Measurements from ENCODE around the gene GDPGP1.

Gene GDPGP1

DNA sequence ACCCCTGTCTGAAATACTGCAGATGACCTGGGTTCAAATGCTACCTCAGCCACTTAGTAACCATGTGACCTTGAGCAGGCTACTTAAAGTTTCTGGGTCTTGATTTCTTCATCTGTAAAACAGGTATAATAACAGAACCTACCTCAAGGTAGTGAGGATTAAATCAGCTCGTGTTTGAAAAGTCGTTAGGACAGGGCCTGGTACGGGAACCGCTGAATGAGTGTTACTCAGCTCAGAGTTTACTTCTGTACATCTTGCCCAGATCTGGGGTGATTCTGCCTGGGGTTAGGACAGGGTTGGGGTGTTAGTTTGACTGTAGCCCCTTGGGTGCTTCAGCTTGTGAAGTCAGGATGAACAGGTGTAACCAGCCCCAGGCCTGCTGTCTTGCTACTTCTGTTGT lies 31.1 kb upstream of the GDPGP1 start:
- in situ Hi-C loops (cut with MboI; ENCODE audit: low pct_unique_long_range_greater_than_20kb, low sequenced_read_pairs): no loop called here
- no peak for DNase-seq

DNA sequence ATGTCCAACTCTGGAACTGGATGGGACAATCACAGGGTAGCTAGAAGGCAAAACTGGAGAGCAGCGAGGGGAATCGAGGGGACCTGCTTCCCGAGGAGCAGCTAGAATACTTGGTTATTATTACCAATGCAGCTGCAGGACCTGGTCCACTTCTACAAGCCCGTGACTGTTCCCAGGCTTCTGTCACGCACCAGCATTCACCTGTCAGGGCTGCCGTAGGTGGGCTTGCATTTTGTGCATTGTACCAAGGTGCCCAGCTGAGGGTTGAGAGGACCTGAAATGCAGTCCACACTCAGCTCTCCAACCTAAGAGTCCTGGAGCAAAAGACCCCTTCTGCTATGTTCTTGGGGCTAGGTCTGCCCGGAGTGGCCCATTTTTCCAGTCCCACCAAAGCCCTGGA lies 30.5 kb upstream of the GDPGP1 start:
- no peak for DNase-seq
- in situ Hi-C loops (cut with MboI; ENCODE audit: low pct_unique_long_range_greater_than_20kb, low sequenced_read_pairs): no loop called here

DNA sequence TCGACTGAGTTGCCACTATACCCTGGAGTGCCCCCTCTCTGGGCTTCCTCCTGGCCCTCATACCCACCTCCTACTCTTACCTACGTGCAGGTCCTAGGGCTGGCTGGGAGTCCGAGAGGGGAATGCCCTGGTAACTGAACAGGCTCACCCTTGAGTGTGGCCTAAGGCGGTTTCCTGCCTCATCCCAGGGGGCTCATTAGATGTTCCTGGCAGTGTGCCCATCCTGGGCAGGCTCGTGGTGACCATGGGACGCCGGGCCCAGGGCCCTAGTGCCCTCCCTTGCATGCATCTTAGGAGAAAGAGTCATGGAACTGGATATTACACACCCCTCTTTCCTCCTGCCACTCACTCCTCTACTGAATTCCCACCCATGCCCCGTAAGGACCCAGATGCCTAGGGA lies 30.1 kb upstream of the GDPGP1 start:
- DNase-seq: no peak
- in situ Hi-C loops (cut with MboI; ENCODE audit: low pct_unique_long_range_greater_than_20kb, low sequenced_read_pairs): no loop called here

DNA sequence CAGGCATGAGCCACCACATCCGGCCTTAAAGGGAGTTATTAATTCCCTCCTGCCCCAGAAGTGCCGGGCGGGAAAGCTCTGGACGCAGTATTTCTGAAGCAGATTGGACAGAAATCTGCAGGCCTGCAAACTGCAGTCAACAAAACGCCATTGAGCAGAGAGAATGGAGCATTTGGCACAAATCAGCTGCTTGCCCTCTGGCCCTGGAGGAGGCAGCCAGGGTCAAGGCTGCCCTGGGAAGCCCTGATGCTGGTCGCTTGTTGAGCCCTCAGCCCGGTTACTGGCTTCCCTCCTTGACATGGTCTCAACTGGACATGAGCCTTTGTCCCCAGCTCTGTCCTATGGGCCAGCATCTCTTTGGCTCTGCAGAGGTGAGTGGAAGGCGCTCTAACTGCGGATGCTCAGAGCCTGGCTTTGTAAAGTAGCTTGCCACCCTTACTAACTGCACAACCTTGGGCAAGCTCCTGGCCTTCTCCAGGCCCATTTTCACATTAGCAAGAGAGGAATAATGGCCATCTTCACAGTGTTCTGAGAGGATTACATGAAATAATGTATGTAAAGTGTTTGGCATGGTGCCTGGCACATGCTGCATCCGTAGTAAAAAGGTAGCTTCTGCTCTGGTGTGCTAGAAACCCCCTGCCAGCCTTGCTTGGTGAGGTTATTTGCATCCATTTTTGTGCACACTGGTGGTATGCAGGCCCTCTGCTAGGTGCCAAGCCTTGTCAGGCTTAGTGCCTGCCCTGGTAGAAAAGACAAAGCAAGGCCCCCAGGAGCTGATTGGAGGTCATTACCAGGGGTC lies 28.8 kb upstream of the GDPGP1 start:
- DNase-seq: no peak
- in situ Hi-C loops (cut with MboI; ENCODE audit: low pct_unique_long_range_greater_than_20kb, low sequenced_read_pairs): no loop called here

DNA sequence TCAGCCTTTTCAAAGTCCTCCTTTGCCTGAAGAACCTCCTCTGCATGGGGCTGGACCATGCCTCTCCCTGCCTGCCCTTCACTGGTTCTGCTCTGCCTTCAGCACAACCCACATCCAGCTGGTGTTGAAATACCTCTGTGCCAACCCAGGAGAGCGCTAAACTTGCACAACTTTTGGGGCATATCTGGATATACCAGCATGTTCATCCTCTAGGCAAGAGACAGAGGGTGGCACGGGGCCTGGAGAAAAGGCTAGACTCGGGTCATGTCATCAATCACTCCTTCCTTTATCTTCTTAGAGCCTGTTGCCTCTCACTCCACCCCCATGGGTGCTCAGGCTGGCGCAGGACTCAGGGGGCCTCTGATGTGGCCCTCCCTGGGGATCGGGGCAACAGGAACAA lies 28.1 kb upstream of the GDPGP1 start:
- in situ Hi-C loops (cut with MboI; ENCODE audit: low pct_unique_long_range_greater_than_20kb, low sequenced_read_pairs): no loop called here
- DNase-seq: no peak

DNA sequence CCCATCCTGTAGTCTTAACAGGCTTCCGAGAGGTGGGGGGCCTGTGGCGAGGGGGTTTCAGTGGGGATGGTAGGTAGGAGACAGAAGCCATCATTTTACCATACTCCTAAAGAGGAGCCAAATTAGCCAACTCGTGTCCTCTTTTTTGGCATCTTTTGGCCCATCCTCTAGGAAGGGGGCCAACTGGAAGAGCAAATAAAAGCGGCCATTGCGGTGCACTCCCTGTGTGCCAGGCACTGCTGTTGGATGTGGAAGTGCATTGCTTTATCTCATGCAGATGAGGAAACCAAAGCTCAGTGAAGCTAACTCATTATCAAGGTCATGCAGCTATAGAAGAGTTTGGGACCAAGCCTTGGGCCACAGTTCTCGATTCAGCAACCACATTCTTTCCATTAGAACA lies 26.8 kb upstream of the GDPGP1 start:
- in situ Hi-C loops (cut with MboI; ENCODE audit: low pct_unique_long_range_greater_than_20kb, low sequenced_read_pairs): no loop called here

DNA sequence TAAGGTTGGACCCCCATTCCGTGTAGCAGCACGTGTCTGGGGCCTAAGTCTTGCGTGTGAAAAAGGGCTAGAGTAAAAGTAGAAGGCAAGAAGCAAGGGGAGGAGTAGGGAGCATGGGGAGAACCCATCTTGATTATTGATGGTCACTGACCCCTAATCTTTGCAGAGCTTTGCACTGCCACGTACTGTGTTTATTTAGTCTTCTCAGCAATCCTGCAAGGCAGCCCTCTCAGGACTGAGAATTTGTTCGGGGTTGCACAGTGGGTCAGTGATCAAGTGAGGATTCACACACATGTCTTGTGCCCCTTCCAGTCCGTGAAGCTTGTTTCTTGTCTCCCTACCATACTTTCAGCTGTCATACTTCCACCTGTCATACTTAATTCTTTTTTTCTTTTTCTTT lies 25.7 kb upstream of the GDPGP1 start:
- in situ Hi-C loops (cut with MboI; ENCODE audit: low pct_unique_long_range_greater_than_20kb, low sequenced_read_pairs): no loop called here
- DNase-seq: no peak

More for the DNA sequence above, 26.8 kb upstream of the GDPGP1 start:
- no peak for DNase-seq

DNA sequence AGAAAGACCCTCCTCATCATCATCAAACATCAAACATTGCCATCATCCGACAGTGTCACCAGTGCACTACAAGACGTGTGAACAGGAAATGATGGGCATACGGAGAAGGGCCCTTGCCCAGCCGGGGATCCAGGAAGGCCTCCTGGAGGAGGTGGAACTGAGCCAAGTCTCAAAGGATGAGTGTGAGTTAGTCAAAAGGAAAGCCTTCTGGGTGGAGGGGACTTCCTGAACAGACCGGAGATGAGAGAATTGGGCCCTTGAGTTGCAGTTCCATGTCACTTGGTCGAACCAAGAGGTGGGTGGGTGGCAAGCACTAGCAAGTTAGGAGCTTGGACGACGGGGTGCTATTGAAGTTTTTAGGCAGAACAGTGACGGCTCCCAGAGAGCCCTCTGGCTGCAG lies 24.4 kb upstream of the GDPGP1 start:
- DNase-seq: no peak
- in situ Hi-C loops (cut with MboI; ENCODE audit: low pct_unique_long_range_greater_than_20kb, low sequenced_read_pairs): no loop called here

DNA sequence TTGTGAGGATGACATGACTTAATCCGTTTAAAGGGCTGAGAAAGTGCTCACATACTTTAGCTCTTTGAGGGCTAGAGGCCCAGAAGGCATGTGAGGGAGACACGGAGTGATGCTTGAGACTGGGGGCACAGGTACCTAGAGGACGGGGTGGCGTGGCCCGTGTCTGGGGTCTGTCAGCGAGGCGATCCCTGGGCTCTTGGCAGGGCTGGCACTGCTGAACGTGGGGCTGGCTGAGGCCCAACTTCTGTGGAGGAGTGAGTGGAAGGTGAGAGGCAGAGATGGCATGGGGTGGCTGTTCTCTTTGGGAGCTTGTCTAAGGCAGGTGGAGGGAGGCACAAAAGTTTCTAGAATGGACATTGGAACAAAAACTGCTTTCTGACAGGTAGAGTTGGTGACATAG lies 23.4 kb upstream of the GDPGP1 start:
- no peak for DNase-seq
- in situ Hi-C loops (cut with MboI; ENCODE audit: low pct_unique_long_range_greater_than_20kb, low sequenced_read_pairs): no loop called here

DNA sequence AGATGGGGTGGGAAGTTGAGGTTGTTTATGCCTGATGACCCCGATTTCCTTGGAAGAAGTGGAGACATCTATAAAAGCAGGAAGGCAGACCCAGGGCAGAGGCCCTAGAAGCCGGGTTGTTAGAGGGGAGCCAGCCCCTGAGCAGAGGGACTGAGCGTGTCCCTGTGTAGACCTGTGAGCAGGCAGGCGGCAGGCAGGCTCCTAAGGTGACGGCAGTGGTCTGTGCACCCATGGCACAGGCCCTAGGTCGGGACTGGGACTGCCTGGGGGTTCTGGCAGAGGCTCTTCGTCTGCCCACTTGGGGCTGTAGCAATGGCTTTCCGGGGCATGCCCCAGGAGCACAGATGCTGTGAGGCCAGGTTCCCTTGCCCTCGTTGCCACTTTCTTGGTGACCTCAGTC lies 23.0 kb upstream of the GDPGP1 start:
- in situ Hi-C loops (cut with MboI; ENCODE audit: low pct_unique_long_range_greater_than_20kb, low sequenced_read_pairs): no loop called here
- no peak for DNase-seq

DNA sequence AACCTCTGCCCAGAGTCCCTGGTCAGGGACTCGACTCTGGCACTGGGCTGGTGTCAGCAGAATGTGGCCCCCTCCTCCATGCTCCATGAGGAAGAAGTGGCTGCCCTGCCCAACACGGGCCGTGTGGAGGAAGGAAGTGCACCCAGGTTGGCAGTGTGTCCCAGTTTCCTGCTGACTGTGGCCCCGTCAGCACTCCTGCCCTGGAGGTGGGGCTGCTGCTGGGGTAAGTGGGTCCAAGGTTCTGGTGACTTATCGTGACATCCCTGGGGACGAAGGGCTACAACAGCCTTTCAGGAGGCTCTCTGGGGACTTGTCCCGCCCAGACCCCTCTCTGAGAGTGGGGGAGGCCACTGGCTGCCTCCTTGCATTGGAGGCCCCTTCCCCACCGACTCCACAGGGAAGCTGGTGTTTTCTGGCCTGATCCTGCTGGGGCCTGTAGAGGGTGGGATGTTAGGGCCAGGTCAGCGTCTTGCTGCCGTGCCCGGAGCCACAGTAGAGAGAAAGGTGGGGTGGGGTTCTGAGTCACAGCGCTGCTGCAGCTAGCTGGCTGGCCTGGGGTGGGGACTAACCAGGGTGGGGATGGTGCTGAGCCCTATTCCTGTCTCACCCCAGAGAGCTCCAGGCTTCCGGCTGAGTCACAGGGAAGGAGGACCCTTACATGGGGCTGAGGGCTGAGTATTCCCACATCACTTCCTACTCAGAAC lies 22.4 kb upstream of the GDPGP1 start:
- in situ Hi-C loops (cut with MboI; ENCODE audit: low pct_unique_long_range_greater_than_20kb, low sequenced_read_pairs): no loop called here
- DNase-seq: no peak

DNA sequence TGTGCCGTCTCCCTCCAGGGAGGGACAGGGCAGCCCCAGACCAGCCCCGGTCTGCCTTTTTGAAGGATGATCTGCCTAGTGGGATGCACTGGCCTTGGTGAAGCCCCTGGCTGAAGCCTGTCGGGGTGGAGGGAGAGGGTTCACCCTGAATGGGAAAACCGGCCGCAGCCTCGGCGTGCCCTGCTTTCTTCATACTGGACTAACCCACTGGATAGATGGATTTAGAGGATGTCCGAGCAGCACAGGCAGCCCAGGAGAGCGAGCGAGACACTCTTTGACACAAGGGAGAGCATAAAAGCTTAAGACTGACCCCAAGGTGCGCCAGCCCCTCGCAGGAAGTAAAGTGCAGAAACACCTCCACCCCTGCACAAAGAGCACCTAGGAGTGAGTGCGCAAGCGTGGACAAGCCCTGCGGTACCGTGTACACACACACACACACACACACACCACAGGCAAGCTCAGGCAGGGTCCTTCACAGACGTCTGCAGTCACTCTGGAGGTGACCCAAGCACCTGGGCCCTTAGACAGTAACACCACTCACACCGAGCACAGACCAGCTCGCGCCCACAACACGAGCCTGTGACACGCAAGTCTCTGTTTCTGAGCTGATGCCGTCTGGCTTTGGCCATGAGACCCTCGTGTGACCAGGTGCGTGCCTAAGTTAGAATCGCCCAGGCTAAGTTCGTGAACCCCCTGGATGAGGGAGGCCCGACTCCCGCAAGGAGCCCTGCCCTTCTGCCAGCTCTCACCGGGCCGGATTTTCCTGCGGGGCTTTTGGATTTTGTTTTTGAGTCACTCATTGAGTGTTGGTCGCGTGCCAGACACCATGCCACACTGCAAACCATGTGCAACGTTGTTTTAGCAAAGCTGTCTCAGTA lies 21.5 kb upstream of the GDPGP1 start:
- in situ Hi-C loops (cut with MboI; ENCODE audit: low pct_unique_long_range_greater_than_20kb, low sequenced_read_pairs): no loop called here

DNA sequence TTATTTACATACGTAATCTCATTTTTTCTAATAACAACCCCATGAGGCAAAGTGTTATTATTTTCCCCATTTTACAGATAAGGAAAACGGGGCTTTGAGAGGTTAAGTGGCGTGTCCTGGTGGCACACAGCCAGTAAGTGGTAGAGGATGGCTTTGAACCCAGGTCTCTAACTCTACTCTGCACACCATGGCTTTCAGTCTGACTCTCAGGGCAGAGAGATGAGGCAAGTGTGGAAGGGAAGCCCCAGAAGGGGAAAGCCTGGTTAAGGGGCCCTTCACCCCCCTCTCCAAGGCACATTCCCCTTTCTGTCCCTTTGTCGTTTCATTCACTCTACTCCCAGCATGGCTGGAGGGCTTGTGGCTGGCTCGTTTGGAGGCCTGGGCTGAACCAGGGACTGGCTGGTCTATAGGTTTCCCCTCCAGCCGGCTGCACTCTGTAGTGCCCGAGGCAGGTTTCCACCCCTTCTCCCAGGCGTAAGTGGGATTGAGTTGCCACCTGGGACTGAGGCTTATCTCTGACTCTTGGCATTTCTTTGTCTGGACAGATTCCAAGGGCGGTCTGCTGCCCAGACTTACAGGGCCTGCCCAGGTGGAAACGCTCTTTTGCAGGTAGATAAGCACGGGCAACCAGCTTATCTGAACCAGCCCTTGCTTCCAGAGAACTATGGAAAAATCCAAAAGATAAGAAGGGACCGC lies 20.7 kb upstream of the GDPGP1 start:
- DNase-seq: no peak
- in situ Hi-C loops (cut with MboI; ENCODE audit: low pct_unique_long_range_greater_than_20kb, low sequenced_read_pairs): no loop called here

More for the DNA sequence above, 21.5 kb upstream of the GDPGP1 start:
- no peak for DNase-seq

DNA sequence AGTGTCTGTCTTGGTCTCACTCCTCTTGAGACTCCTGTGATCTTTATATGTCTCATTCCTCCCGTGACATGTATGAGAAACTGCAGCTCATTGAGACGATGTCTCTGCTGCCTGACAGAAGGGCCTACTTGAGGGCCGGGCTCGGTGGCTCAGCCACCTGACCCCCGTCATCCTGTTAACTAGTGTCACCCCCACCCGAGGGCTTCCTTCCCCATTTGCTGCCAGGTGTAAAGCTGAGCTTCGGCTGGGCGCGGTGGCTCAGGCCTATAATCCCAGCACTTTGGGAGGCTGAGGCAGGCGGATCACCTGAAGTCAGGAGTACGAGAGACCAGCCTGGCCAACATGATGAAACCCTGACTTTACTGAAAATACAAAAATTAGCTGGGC lies 20.2 kb upstream of the GDPGP1 start:
- DNase-seq: no peak
- in situ Hi-C loops (cut with MboI; ENCODE audit: low pct_unique_long_range_greater_than_20kb, low sequenced_read_pairs): no loop called here

DNA sequence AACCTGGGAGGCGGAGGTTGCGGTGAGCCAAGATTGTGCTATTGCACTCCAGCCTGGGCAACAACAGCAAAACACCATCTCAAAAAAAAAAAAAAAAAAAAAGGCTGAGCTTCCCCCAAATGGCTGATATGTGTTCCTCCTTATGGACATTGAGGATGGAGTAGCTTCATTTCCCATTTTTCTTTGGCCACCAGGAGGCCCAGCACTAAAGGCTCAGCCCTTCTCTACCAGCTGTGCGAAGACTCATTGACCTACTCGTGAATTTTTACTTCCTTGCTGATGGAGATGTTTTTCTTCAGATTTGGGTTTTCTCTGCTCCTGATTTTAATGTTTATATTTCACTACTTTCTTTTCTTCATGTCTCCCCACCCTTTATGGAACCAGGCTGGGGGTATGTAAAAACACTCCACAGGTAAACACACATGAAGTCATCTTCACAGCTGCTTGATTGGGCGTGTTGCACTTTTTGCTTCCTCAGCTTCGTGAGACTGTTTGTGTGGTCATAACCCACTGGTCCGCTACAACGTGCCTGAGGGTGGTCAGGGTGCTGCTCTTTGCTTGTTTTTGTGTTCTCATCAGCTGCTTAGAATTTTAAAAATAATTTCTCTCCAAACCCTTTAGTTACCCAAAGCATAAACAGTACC lies 19.3 kb upstream of the GDPGP1 start:
- no peak for DNase-seq
- in situ Hi-C loops (cut with MboI; ENCODE audit: low pct_unique_long_range_greater_than_20kb, low sequenced_read_pairs): no loop called here

DNA sequence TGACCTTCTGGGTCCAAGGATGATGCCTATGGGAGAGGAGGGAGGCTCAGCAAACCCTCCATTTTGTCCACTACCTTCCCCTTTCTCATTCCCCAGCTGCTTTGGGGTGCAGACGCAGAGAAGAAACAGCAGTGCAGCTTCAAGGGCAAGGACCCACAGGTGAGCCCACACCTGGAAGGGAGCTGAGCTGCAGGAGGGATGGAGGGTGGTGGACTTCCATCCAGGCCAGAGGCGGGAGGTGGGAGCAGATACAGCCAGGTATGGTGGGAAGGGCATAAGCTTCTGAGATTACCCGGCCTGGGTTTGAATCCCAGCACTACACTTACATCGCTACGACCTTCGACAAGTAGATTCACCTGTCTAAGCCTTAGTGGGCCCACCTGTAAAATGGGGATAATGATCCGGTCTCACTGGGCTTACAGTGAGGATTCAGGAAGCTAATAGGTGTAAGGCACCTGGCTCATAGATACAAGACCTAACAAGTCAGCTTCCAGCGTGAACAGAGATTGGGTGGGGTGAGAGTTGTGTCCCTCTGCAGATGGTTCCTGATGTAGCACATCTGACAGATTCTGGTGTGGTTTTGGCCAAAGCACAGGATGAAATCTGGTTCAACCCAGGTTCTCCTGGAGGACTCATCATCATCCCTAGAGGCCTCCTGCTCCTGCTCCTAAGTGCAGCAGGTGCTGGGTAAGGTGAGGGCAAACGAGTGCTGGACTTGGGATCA lies 16.2 kb upstream of the GDPGP1 start:
- in situ Hi-C loops (cut with MboI; ENCODE audit: low pct_unique_long_range_greater_than_20kb, low sequenced_read_pairs): no loop called here
- DNase-seq: no peak

DNA sequence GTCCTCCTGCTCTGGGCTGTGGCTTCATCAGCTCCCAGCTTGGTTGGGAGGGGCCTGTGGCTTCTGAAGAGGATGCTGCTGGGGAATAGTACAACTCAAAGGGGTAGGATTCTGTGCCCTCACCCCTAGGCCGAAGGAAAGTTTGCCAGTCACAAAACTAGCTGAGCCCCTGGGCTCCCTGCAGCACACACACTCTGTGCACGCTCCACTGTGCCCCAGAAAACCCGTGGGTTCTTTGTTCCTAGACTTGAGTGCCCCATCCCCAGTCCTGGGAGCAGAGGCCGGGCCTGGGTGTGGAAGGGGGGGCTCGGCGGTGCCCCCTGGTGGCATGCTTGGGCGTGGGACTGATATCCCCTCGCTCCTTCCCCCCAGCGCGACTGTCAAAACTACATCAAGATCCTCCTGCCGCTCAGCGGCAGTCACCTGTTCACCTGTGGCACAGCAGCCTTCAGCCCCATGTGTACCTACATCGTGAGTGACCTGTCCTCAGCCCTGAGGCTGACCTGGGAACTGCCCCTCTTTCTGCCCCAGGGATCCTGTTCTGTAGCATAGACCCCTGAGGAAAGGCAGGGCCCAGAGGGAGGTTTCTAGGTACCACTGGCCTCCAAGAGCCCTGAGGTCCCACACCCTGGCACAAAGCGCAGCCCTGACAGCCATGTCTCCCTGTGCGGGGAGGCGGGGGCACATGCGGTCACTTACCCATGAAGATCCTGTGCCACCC lies 14.4 kb upstream of the GDPGP1 start:
- DNase-seq: peak; percentile 70
- in situ Hi-C loops (cut with MboI; ENCODE audit: low pct_unique_long_range_greater_than_20kb, low sequenced_read_pairs): no loop called here

All from KBM-7 (cell line).